HepG2 (cell line): Measurements from ENCODE around the gene R3HCC1L. TPM values are rescaled to one million over a fixed set of nuclear protein-coding genes. Genes with fewer than 3 reads are reported as not detected.

Source experiments
- ATAC-seq: fragments of 200-7000 bp; cut with Tn5 transposase; 3 replicates; pipeline ENCODE4 v1.9.1; 2020; ENCODE audit warnings: mild to moderate bottlenecking, moderate library complexity
- BruUV-seq: library from RNA; stranded (reverse); fragments of 400-500 nt; replicated peaks from 2 replicates; lab custom pipeline; 2021; lab: Mats Ljungman, UMichigan
- CTCF ChIA-PET: fragments of 300-600 bp; formaldehyde crosslinking; extraction: SDS; loops from one replicate; lab custom pipeline; 2021; ENCODE audit warnings: low total read pairs, inconsistent platforms, low intra/inter-chr PET ratio; lab: Yijun Ruan, JAX
- POLR2A ChIA-PET: fragments of 350-600 bp; sonication (Branson Sonifier 250); formaldehyde crosslinking; loops from one replicate; lab custom pipeline; 2020; ENCODE audit warnings: antibody characterized with exemption, inconsistent platforms; lab: Yijun Ruan, JAX
- DNase-seq: peaks from one replicate; pipeline ENCODE4 v3.0.0-alpha.2; 2015; ENCODE audit warnings: low spot score
- FAIRE-seq: peaks from 3 replicates; lab custom pipeline; 2011; peaks lifted over from hg19 to GRCh38; lab: Jason Lieb, UNC
- H2AFZ ChIP-seq: one replicate; pipeline ENCODE4 v1.6.1; 2011; ENCODE audit warnings: low read length, inconsistent platforms
- H3K27ac ChIP-seq: fragments of 300-600 bp; 3 replicates; pipeline ENCODE4 v1.8.0; 2011; ENCODE audit warnings: mixed run types, mild to moderate bottlenecking, mixed read lengths, low read length, inconsistent platforms; ENCODE audit not compliant: insufficient read depth; ENCODE audit errors: extremely low read length
- H3K27me3 ChIP-seq, 2 experiments: fragments of 200-600 bp in 1 of 2; 2 replicates in 1 of 2; 3 replicates in 1 of 2; pipeline versions ENCODE4 v1.6.0 to v1.8.0; 2011; ENCODE audit warnings: low read length in 2 of 2, mild to moderate bottlenecking in 2 of 2, moderate library complexity in 2 of 2, inconsistent platforms in 1 of 2; ENCODE audit not compliant: insufficient read depth in 2 of 2, control insufficient read depth in 1 of 2
- H3K36me3 ChIP-seq, 2 experiments: fragments of 200-600 bp in 1 of 2; replicated peaks in 1 of 2; 2 replicates in 1 of 2; 3 replicates in 1 of 2; pipeline versions ENCODE4 v1.5.1 to v1.8.0; 2011; ENCODE audit warnings: low read length in 2 of 2, inconsistent platforms in 1 of 2; ENCODE audit not compliant: insufficient read depth in 2 of 2, control insufficient read depth in 1 of 2
- H3K4me1 ChIP-seq: 2 replicates; pipeline ENCODE4 v1.5.1; 2012; ENCODE audit warnings: low read length, inconsistent platforms; ENCODE audit not compliant: insufficient read depth
- H3K4me2 ChIP-seq: 2 replicates; pipeline ENCODE4 v1.6.0; 2011; ENCODE audit warnings: low read depth, low read length, inconsistent platforms
- H3K4me3 ChIP-seq, 3 experiments: fragments of 200-600 bp in 1 of 3; sonication (generic), shearing (Covaris generic) in 1 of 3; replicated peaks in 1 of 3; 2 replicates each; pipeline ENCODE4 v1.5.1; 2011 to 2016; ENCODE audit warnings: low read length in 3 of 3, inconsistent platforms in 2 of 3, low read depth in 2 of 3, mild to moderate bottlenecking in 2 of 3, control low read depth in 1 of 3, mixed read lengths in 1 of 3; ENCODE audit not compliant: insufficient read depth in 1 of 3
- H3K79me2 ChIP-seq: one replicate; pipeline ENCODE4 v1.6.1; 2011; ENCODE audit warnings: low read length, inconsistent platforms; ENCODE audit not compliant: insufficient read depth
- H3K9ac ChIP-seq: 2 replicates; pipeline ENCODE4 v1.6.0; 2011; ENCODE audit warnings: mild to moderate bottlenecking, low read depth, low read length, inconsistent platforms; ENCODE audit not compliant: insufficient read depth
- H3K9me3 ChIP-seq: 2 replicates; pipeline ENCODE4 v1.5.1; 2012; ENCODE audit warnings: mild to moderate bottlenecking, low read length
- H4K20me1 ChIP-seq: 2 replicates; pipeline ENCODE4 v1.6.0; 2011; ENCODE audit warnings: inconsistent platforms, mild to moderate bottlenecking, low read length, moderate library complexity; ENCODE audit not compliant: insufficient read depth
- DBP ChIP-seq: sonication (generic); formaldehyde crosslinking; IDR thresholded peaks from 2 replicates; pipeline ENCODE4 v1.4.0; 2020; ENCODE audit warnings: missing genetic modification reagents; ENCODE audit errors: not compliant biosample characterization
- ETS1 ChIP-seq: sonication (generic); formaldehyde crosslinking; IDR thresholded peaks from 2 replicates; pipeline ENCODE4 v1.4.0; 2020; ENCODE audit warnings: missing genetic modification reagents
- KDM5A ChIP-seq: fragments of 200-600 bp; sonication (generic); IDR thresholded peaks from 2 replicates; pipeline ENCODE4 v1.7.0; 2018; ENCODE audit warnings: antibody characterized with exemption, mild to moderate bottlenecking, low read length, borderline replicate concordance
- NFYC ChIP-seq: IDR thresholded peaks from 2 replicates; pipeline ENCODE4 v1.6.1; 2016; ENCODE audit warnings: missing genetic modification reagents, missing compliant biosample characterization
- POLR2AphosphoS5 ChIP-seq: IDR thresholded peaks from 2 replicates; pipeline ENCODE4 v1.6.1; 2012; ENCODE audit warnings: low read depth, low read length
- REPIN1 ChIP-seq: sonication (generic); formaldehyde crosslinking; IDR thresholded peaks from 2 replicates; pipeline ENCODE4 v1.8.0; 2022; ENCODE audit warnings: missing genetic modification reagents, low read depth, mild to moderate bottlenecking, borderline replicate concordance
- ZMYM2 ChIP-seq: sonication (generic); formaldehyde crosslinking; IDR thresholded peaks from 2 replicates; pipeline ENCODE4 v1.8.0; 2022; ENCODE audit warnings: mild to moderate bottlenecking, missing genetic modification reagents
- ZNF101 ChIP-seq: sonication (generic); formaldehyde crosslinking; IDR thresholded peaks from 2 replicates; pipeline ENCODE4 v1.4.0; 2020; ENCODE audit warnings: mild to moderate bottlenecking, low read depth, missing genetic modification reagents, borderline replicate concordance
- ZNF230 ChIP-seq: sonication (generic); formaldehyde crosslinking; IDR thresholded peaks from 2 replicates; pipeline ENCODE4 v1.4.0; 2020; ENCODE audit warnings: mild to moderate bottlenecking, missing genetic modification reagents
- ZNF260 ChIP-seq: sonication (generic); formaldehyde crosslinking; IDR thresholded peaks from 2 replicates; pipeline ENCODE4 v1.4.0; 2020; ENCODE audit warnings: missing genetic modification reagents, low read depth, mild to moderate bottlenecking, borderline replicate concordance
- ZNF432 ChIP-seq: sonication (generic); formaldehyde crosslinking; IDR thresholded peaks from 2 replicates; pipeline ENCODE4 v1.5.0; 2020; ENCODE audit warnings: missing genetic modification reagents, mild to moderate bottlenecking, borderline replicate concordance
- ZNF563 ChIP-seq: sonication (generic); formaldehyde crosslinking; IDR thresholded peaks from 2 replicates; pipeline ENCODE4 v1.8.0; 2022; ENCODE audit warnings: mild to moderate bottlenecking, moderate library complexity, missing genetic modification reagents
- ZNF747 ChIP-seq: sonication (generic); formaldehyde crosslinking; IDR thresholded peaks from 2 replicates; pipeline ENCODE4 v1.8.1; 2023; ENCODE audit warnings: missing genetic modification reagents, mild to moderate bottlenecking, borderline replicate concordance
- ZNF816 ChIP-seq: sonication (generic); formaldehyde crosslinking; IDR thresholded peaks from 2 replicates; pipeline ENCODE4 v1.8.0; 2022; ENCODE audit warnings: missing genetic modification reagents, mild to moderate bottlenecking, borderline replicate concordance
- WGBS: methylation state at CpG from one replicate; pipeline ENCODE4 v1.1.6; 2017; ENCODE audit warnings: low lambda C conversion rate; 5-methylcytosine and 5-hydroxymethylcytosine counted together
- in situ Hi-C: cut with HindIII; loops from 2 replicates; pipeline ENCODE4 v1.10.0; 2017; ENCODE audit warnings: low pct_unique_long_range_greater_than_20kb; ENCODE audit not compliant: extremely low pct_ligation_motif_present
- intact Hi-C: fragments of 100-400 bp; cut with micrococcal nuclease; formaldehyde crosslinking; loops from one replicate; pipeline ENCODE4 v1.10.0; 2022; ENCODE audit not compliant: unreplicated experiment
- polyA plus RNA-seq, 8 experiments: library from polyadenylated mRNA; depleted of rRNA in 3 of 8; stranded (reverse) in 7 of 8; unstranded in 1 of 8; fragments of >200 nt; fragmentation: Illumina TruSeq in 4 of 8; extraction: Trizol in 4 of 8; gene quantifications; 2 replicates each; pipeline versions ENCODE4 v1.2.1 to v1.2.3, GENCODE V29; 2011 to 2016; ENCODE audit warnings: low read depth in 4 of 8, missing spikeins in 1 of 8, mixed read lengths in 1 of 8; ENCODE audit not compliant: insufficient read depth in 1 of 8
- total RNA-seq, 5 experiments: library from RNA; depleted of rRNA; stranded (reverse); fragments of >200 nt; fragmentation: Illumina TruSeq; extraction: Trizol; gene quantifications; 2 replicates each; pipeline ENCODE4 v1.2.3, GENCODE V29; 2016; ENCODE audit warnings: low read depth in 1 of 5

R3HCC1L gene
- total and polyA plus RNA-seq, 2 of the 13 experiments (the other 11 are each of a cell fraction or from before 2014, with no cell fraction given): 6.5 to 12.2 TPM

GRCh38 chr10:98104125-98104524 is 30.3 kb upstream of the R3HCC1L start:
- Histone ChIP-seq H3K4me1 (no peaks in the 10 kb centered on the region; the same call in 1 of the 2 replicates), H3K9ac (no peak overlapping the region), H3K36me3 (no peaks in the 10 kb centered on the region), H4K20me1 (no peaks in the 10 kb centered on the region), H3K4me3 (no peak overlapping the region), H2AFZ (no peak overlapping the region), H3K9me3 (no peaks in the 10 kb centered on the region), H3K79me2 (no peaks in the 10 kb centered on the region), H3K27ac (no peak overlapping the region), H3K27me3 (peaks cover 0 to 19% of the 10 kb centered on the region in 2 experiments; a peak in 2 of 5 replicates), H3K4me2 (no peak overlapping the region)
- in situ Hi-C loops (no loop called here), intact Hi-C loops (no loop called here)
- WGBS: 9% methylated on average over 3 of the region's 3 CpGs
- DNase-seq (no peak), FAIRE-seq (no peak), ATAC-seq (no peak)
- TF ChIP-seq KDM5A: no peak
- no peak for TF ChIP-seq DBP (CRISPR knock-in tag)
- TF ChIP-seq NFYC (CRISPR knock-in tag): no peak
- no peak for TF ChIP-seq ZNF747
- no peak for TF ChIP-seq REPIN1
- TF ChIP-seq ZNF260: no peak
- no peak for TF ChIP-seq ZNF816 (CRISPR knock-in tag)
- no peak for TF ChIP-seq ZNF230 (CRISPR knock-in tag)
- TF ChIP-seq ZNF563 (CRISPR knock-in tag): no peak
- TF ChIP-seq ZMYM2 (CRISPR knock-in tag): no peak
- no peak for TF ChIP-seq ZNF432 (CRISPR knock-in tag)
- TF ChIP-seq ETS1 (CRISPR knock-in tag): no peak
- TF ChIP-seq POLR2AphosphoS5: no peak
- no peak for TF ChIP-seq ZNF101 (CRISPR knock-in tag)
- BruUV-seq: no TSS peak
- ChIA-PET POLR2A (no interaction called here), CTCF (no interaction called here)
